ENCODE measurements around the gene PGLYRP3. TPM values are rescaled to one million over a fixed set of nuclear protein-coding genes. Genes with fewer than 3 reads are reported as not detected.

Gene PGLYRP3
- polyA plus RNA-seq, 1 donor from 2014 or later = not detected

DNA sequence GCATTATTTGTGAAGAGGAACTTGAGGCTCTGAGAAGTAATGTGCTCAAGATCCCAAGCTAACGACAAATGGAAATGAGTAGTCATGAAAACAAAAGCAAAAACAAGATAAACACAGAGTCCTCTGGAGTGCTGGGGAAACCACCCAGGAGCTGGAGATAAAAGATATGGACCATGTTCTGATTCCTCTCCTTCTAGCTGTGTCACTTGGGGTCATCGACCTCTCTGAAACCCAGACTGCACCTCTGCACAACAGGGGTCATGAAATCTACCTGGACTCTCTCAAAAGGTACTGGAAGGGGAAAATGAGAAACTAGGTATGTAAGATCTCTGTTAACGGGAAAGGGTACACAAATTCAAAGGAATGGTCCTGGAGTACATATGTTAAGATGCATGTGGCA is 29.4 kb upstream of the PGLYRP3 start:
- Histone ChIP-seq H3K36me3 (ENCODE audit: insufficient read depth, low read length) (no peaks in the 10 kb centered on the region), H3K27ac (ENCODE audit: low read length) (no peak overlapping the region), H3K27me3 (ENCODE audit: insufficient read depth, low read depth, low read length) (no peaks in the 10 kb centered on the region), H3K4me3 (ENCODE audit: low read length) (no peak overlapping the region), H3K9ac (ENCODE audit: low read length) (no peak overlapping the region), H4K20me1 (ENCODE audit: insufficient read depth) (no peaks in the 10 kb centered on the region), H3F3A (ENCODE audit: insufficient read depth, low read length, poor library complexity, severe bottlenecking) (no peaks in the 10 kb centered on the region), H3K9me2 (ENCODE audit: insufficient read depth, low read length) (no peaks in the 10 kb centered on the region), H3K4me2 (ENCODE audit: low read length) (no peak overlapping the region), H3K79me2 (replicated peaks; ENCODE audit: insufficient read depth, low read length) (no peaks in the 10 kb centered on the region), H3K9me3 (ENCODE audit: low read length) (no peaks in the 10 kb centered on the region), H2AFZ (ENCODE audit: low read depth, low read length) (no peak overlapping the region)
- TF ChIP-seq, protein P1, sequence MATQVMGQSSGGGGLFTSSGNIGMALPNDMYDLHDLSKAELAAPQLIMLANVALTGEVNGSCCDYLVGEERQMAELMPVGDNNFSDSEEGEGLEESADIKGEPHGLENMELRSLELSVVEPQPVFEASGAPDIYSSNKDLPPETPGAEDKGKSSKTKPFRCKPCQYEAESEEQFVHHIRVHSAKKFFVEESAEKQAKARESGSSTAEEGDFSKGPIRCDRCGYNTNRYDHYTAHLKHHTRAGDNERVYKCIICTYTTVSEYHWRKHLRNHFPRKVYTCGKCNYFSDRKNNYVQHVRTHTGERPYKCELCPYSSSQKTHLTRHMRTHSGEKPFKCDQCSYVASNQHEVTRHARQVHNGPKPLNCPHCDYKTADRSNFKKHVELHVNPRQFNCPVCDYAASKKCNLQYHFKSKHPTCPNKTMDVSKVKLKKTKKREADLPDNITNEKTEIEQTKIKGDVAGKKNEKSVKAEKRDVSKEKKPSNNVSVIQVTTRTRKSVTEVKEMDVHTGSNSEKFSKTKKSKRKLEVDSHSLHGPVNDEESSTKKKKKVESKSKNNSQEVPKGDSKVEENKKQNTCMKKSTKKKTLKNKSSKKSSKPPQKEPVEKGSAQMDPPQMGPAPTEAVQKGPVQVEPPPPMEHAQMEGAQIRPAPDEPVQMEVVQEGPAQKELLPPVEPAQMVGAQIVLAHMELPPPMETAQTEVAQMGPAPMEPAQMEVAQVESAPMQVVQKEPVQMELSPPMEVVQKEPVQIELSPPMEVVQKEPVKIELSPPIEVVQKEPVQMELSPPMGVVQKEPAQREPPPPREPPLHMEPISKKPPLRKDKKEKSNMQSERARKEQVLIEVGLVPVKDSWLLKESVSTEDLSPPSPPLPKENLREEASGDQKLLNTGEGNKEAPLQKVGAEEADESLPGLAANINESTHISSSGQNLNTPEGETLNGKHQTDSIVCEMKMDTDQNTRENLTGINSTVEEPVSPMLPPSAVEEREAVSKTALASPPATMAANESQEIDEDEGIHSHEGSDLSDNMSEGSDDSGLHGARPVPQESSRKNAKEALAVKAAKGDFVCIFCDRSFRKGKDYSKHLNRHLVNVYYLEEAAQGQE (IDR thresholded peaks at IDR 0.05; ENCODE audit: borderline replicate concordance) = no peak
- TF ChIP-seq EP300 (conservative IDR thresholded peaks at IDR 0.05; ENCODE audit: poor library complexity, severe bottlenecking) = no peak
- no peak for TF ChIP-seq POLR2AphosphoS5 (IDR thresholded peaks at IDR 0.05)
- no peak for TF ChIP-seq TAF1 (IDR thresholded peaks at IDR 0.05; ENCODE audit: low read depth)
- no peak for TF ChIP-seq EZH2 (IDR thresholded peaks at IDR 0.05; ENCODE audit: borderline replicate concordance, insufficient read depth, low read length, poor library complexity, severe bottlenecking)
- no peak for TF ChIP-seq MXI1 (conservative IDR thresholded peaks at IDR 0.05; ENCODE audit: poor library complexity, severe bottlenecking)

DNA sequence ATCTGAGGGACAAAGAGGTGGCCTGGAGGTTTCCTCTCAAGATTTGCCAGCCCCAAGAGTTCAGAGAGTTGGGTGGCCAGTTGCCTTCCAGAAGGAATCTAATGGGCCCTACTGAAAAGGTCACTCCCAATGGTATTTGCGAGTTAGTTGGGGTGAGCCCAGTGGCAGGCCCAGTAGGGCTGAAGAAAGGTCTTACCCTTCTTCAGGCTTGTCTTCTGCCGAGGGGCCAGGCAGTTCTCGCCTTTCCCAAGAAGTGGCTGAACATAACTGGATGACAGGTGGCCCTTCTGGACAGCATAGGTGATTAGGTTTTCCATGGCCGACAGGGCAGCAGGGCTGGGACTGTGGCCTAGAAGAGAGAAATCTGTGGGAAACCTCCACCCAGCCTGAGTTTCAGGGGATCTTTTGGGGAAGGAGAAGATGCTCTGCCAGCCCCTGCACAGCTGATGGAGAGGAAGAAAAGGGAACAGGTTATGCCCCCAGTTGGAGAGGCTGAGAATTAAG is 28.7 kb upstream of the PGLYRP3 start:
- no peaks in the 10 kb centered on the region for H3F3A ChIP-seq (ENCODE audit: insufficient read depth, low read length, poor library complexity, severe bottlenecking)

More for the DNA sequence above, 28.7 kb upstream of the PGLYRP3 start:
- no peaks in the 10 kb centered on the region for H3K9me2 ChIP-seq (ENCODE audit: insufficient read depth, low read length)
- no peak for TF ChIP-seq MXI1 (conservative IDR thresholded peaks at IDR 0.05; ENCODE audit: poor library complexity, severe bottlenecking)
- TF ChIP-seq EZH2 (IDR thresholded peaks at IDR 0.05; ENCODE audit: borderline replicate concordance, insufficient read depth, low read length, poor library complexity, severe bottlenecking) = no peak
- no peak for TF ChIP-seq EP300 (conservative IDR thresholded peaks at IDR 0.05; ENCODE audit: poor library complexity, severe bottlenecking)
- TF ChIP-seq RAD21 (conservative IDR thresholded peaks at IDR 0.05) = no peak
- no peak for TF ChIP-seq POLR2AphosphoS5 (IDR thresholded peaks at IDR 0.05)
- no peak for TF ChIP-seq SMC3 (conservative IDR thresholded peaks at IDR 0.05; ENCODE audit: poor library complexity)
- TF ChIP-seq, protein P2, sequence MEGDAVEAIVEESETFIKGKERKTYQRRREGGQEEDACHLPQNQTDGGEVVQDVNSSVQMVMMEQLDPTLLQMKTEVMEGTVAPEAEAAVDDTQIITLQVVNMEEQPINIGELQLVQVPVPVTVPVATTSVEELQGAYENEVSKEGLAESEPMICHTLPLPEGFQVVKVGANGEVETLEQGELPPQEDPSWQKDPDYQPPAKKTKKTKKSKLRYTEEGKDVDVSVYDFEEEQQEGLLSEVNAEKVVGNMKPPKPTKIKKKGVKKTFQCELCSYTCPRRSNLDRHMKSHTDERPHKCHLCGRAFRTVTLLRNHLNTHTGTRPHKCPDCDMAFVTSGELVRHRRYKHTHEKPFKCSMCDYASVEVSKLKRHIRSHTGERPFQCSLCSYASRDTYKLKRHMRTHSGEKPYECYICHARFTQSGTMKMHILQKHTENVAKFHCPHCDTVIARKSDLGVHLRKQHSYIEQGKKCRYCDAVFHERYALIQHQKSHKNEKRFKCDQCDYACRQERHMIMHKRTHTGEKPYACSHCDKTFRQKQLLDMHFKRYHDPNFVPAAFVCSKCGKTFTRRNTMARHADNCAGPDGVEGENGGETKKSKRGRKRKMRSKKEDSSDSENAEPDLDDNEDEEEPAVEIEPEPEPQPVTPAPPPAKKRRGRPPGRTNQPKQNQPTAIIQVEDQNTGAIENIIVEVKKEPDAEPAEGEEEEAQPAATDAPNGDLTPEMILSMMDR (IDR thresholded peaks at IDR 0.05; ENCODE audit: poor library complexity, severe bottlenecking) = no peak
- TF ChIP-seq, protein P1 (IDR thresholded peaks at IDR 0.05; ENCODE audit: borderline replicate concordance) = no peak
- no peak for TF ChIP-seq TAF1 (IDR thresholded peaks at IDR 0.05; ENCODE audit: low read depth)
- no peaks in the 10 kb centered on the region for H4K20me1 ChIP-seq (ENCODE audit: insufficient read depth)
- no peak overlapping the region for H3K27ac ChIP-seq (ENCODE audit: low read length)
- H2AFZ ChIP-seq (ENCODE audit: low read depth, low read length) = no peak overlapping the region
- H3K9me3 ChIP-seq (ENCODE audit: low read length) = no peaks in the 10 kb centered on the region
- no peak overlapping the region for H3K4me2 ChIP-seq (ENCODE audit: low read length)
- no peaks in the 10 kb centered on the region for H3K27me3 ChIP-seq (ENCODE audit: insufficient read depth, low read depth, low read length)
- no peak overlapping the region for H3K9ac ChIP-seq (ENCODE audit: low read length)
- H3K79me2 ChIP-seq (replicated peaks; ENCODE audit: insufficient read depth, low read length) = no peaks in the 10 kb centered on the region
- H3K36me3 ChIP-seq (ENCODE audit: insufficient read depth, low read length) = no peaks in the 10 kb centered on the region
- H3K4me3 ChIP-seq (ENCODE audit: low read length) = no peak overlapping the region
